ENCODE results near the gene UBASH3A. TPM values are rescaled to one million over a fixed set of nuclear protein-coding genes. Genes with fewer than 3 reads are reported as not detected.

The UBASH3A gene
- total RNA-seq, 3 donors from 2014 or later (not counting 1 experiment from before 2014, with no cell fraction given) = 0.66 to 5.0 (median 2.0) TPM

- Mint-ChIP-seq H3K27me3 (ENCODE audit: low read depth in 2 of 2) (peaks cover 5 to 9% of the 10 kb centered on the region in 2 donors), H3K27ac (peak overlapping the region; percentile 90), H3K4me3 (peak overlapping the region; percentile 94), H3K9me3 (no peaks in the 10 kb centered on the region), H3K36me3 (no peaks in the 10 kb centered on the region), H3K4me1 (peaks cover 13 to 15% of the 10 kb centered on the region in 2 donors)
- peak overlapping the region; percentile 48 for H3K4me3 ChIP-seq (ENCODE audit: low read length)
- intact Hi-C loops (cut with micrococcal nuclease) = loop anchor here (2.0 kb wide), 1 partner anchor 32 kb away; no protein-coding TSS in a partner anchor
- peaks cover 17% of the 10 kb centered on the region for H3K4me1 ChIP-seq (ENCODE audit: control insufficient read depth, insufficient read depth, low read length)
- H3K27me3 ChIP-seq (ENCODE audit: control insufficient read depth, insufficient read depth, low read length) = no peaks in the 10 kb centered on the region
- WGBS (ENCODE audit: insufficient coverage) = 41% methylated on average over 19 of the region's 19 CpGs
- H3K36me3 ChIP-seq (ENCODE audit: control insufficient read depth, insufficient read depth, low read length) = no peaks in the 10 kb centered on the region
- H3K27ac ChIP-seq (ENCODE audit: low read length) = peak overlapping the region; percentile 65
- H3K9me3 ChIP-seq (ENCODE audit: control insufficient read depth, insufficient read depth, low read length) = no peaks in the 10 kb centered on the region
- ATAC-seq (no peak), DNase-seq (no peak)
- no peak for TF ChIP-seq CTCF (IDR thresholded peaks at IDR 0.05)
These were observed 93.1 kb downstream of the UBASH3A start for GRCh38 chr21:42496839-42497202.

Other genes with a start within 250 kb of the UBASH3A start
- gene ABCG1, start 184.8 kb upstream of the UBASH3A start, total RNA-seq = 10 to 100 TPM; 10.4 to 14.7 (median 13.8) TPM
- not detected for gene TFF3, start 88.5 kb upstream of the UBASH3A start, total RNA-seq
- gene TFF2, start 52.9 kb upstream of the UBASH3A start, total RNA-seq = not detected
- gene TFF1, start 37.4 kb upstream of the UBASH3A start, total RNA-seq = not detected
- gene TMPRSS3, start 7.8 kb upstream of the UBASH3A start, total RNA-seq = under 1 TPM in 1 of 3 donors, not detected in 2; 0.25 TPM
- under 1 TPM in 1 of 3 donors, not detected in 2; 0.16 TPM for gene RSPH1, start 92.3 kb downstream of the UBASH3A start, total RNA-seq
- 10 to 100 TPM; 24.8 to 25.8 (median 25.3) TPM for gene SLC37A1, start 110.0 kb downstream of the UBASH3A start, total RNA-seq
- gene PDE9A, start 249.7 kb downstream of the UBASH3A start, total RNA-seq = 1 to 10 TPM; 1.0 to 4.1 (median 1.2) TPM